ENCODE data around the gene C3orf80. TPM values are rescaled to one million over a fixed set of nuclear protein-coding genes. Genes with fewer than 3 reads are reported as not detected.

C3orf80 gene
- 1 to 10 TPM in 2 of 4 donors, under 1 TPM in 1, not detected in 1; 0.65 to 1.5 (median 1.1) TPM for total RNA-seq

GRCh38 chr3:160225176-160226025 lies at the start of gene C3orf80:
TSS of gene C3orf80 (plus strand) at chr3:160225422. CDS start at chr3:160225636, 214 bp downstream.
- TF ChIP-seq CTCF (IDR thresholded peaks at IDR 0.05; ENCODE audit: low read depth) = no peak

GRCh38 chr3:160176923-160177322 lies 48.3 kb upstream of the C3orf80 start:
- TF ChIP-seq CTCF (IDR thresholded peaks at IDR 0.05; ENCODE audit: low read depth) = no peak

- no peak for TF ChIP-seq CTCF (IDR thresholded peaks at IDR 0.05; ENCODE audit: low read depth)
These were observed 45.3 kb upstream of the C3orf80 start for GRCh38 chr3:160179906-160180305.

GRCh38 chr3:160180581-160181216 lies 44.5 kb upstream of the C3orf80 start:
- TF ChIP-seq CTCF (IDR thresholded peaks at IDR 0.05; ENCODE audit: low read depth) = no peak

- TF ChIP-seq CTCF (IDR thresholded peaks at IDR 0.05; ENCODE audit: low read depth) = no peak
These were observed 41.7 kb upstream of the C3orf80 start for GRCh38 chr3:160183345-160184076.

GRCh38 chr3:160184655-160185054 lies 40.6 kb upstream of the C3orf80 start:
- TF ChIP-seq CTCF (IDR thresholded peaks at IDR 0.05; ENCODE audit: low read depth) = no peak

- TF ChIP-seq CTCF (IDR thresholded peaks at IDR 0.05; ENCODE audit: low read depth) = no peak
These were observed 39.5 kb upstream of the C3orf80 start for GRCh38 chr3:160185751-160186150.
